ENCODE data around the gene CIT.

The CIT gene

DNA sequence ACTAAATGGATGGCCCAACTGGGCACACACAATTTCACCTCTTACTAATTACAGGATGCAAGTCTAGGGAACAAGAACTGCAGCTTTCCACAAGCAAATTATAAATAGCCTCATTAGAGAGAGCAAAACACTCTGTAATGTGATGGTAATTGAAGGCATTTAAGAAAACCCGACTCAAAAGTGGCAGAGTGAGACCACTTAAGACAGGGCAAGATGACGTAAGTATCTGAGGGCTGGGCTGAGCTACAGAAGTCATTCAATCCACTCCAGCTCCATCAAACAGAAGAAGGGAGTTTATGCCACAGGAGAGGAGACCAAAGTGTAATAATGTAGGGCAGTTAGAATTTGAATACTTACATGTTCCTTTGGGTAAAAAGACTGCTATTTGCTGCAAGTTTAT lies 118.9 kb downstream of the CIT start:
- no peak for TF ChIP-seq SIN3A (IDR thresholded peaks at IDR 0.05; ENCODE audit: borderline replicate concordance, insufficient read depth, low read length)
- TF ChIP-seq FOXP2 (optimal IDR thresholded peaks at IDR 0.05; ENCODE audit: borderline replicate concordance, extremely low read depth, extremely low read length, insufficient read depth): no peak
- no peak for TF ChIP-seq TAF1 (IDR thresholded peaks at IDR 0.05; ENCODE audit: borderline replicate concordance, insufficient read depth, low read length)
- no peak for TF ChIP-seq POLR2AphosphoS5 (IDR thresholded peaks at IDR 0.05; ENCODE audit: low read depth, low read length)
- no peak for TF ChIP-seq REST (IDR thresholded peaks at IDR 0.05; ENCODE audit: insufficient read depth in 1 of 2, low read depth in 2 of 2, low read length in 2 of 2)

DNA sequence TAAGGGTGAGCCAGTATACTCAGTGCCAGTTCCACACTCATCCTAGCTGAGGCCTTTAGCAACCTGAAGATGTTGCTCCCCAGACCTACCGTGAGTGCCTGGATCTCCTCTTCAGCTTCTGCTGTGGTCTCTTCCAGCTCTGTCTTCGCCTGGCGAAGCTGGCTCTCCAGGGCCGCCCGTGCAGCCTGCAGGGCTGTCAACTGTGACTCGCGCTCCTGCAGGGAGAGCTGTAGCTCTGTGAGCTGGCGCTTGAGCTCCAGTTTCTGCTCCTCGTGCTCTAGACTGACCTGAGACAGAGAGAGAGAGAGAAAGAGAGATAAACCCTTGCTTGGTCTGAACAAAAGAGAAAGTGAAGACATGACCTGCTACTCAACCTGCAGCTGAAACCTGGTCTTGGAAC lies 125.2 kb downstream of the CIT start:
- TF ChIP-seq TAF1 (IDR thresholded peaks at IDR 0.05; ENCODE audit: borderline replicate concordance, insufficient read depth, low read length): no peak
- TF ChIP-seq POLR2AphosphoS5 (IDR thresholded peaks at IDR 0.05; ENCODE audit: low read depth, low read length): no peak
- TF ChIP-seq REST (IDR thresholded peaks at IDR 0.05; ENCODE audit: insufficient read depth in 1 of 2, low read depth in 2 of 2, low read length in 2 of 2): no peak
- TF ChIP-seq SIN3A (IDR thresholded peaks at IDR 0.05; ENCODE audit: borderline replicate concordance, insufficient read depth, low read length): no peak
- no peak for TF ChIP-seq FOXP2 (optimal IDR thresholded peaks at IDR 0.05; ENCODE audit: borderline replicate concordance, extremely low read depth, extremely low read length, insufficient read depth)

- TF ChIP-seq REST (IDR thresholded peaks at IDR 0.05; ENCODE audit: insufficient read depth in 1 of 2, low read depth in 2 of 2, low read length in 2 of 2) (no peak), TAF1 (IDR thresholded peaks at IDR 0.05; ENCODE audit: borderline replicate concordance, insufficient read depth, low read length) (no peak), SIN3A (IDR thresholded peaks at IDR 0.05; ENCODE audit: borderline replicate concordance, insufficient read depth, low read length) (no peak), FOXP2 (optimal IDR thresholded peaks at IDR 0.05; ENCODE audit: borderline replicate concordance, extremely low read depth, extremely low read length, insufficient read depth) (no peak), POLR2AphosphoS5 (IDR thresholded peaks at IDR 0.05; ENCODE audit: low read depth, low read length) (no peak)
Observed at GRCh38 chr12:119749666-119750065, 127.5 kb downstream of the CIT start.

DNA sequence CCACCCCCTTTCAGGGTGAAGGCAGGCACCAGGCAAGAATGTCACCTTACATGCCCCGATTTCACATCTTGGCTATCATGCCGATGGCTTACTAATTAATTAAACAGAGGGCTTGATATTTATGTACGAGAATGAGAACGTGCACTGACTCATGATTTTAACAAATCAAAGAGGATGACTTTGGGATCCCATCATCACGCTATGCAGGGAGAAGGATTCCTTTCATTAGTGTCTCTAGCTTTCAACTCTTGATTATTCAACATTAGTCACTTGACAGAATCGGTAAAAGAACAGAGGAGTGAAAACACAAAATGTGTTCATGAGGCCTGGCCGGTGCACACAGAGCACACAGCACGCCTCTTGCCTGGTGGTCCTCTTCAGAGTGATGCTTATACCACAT lies 128.6 kb downstream of the CIT start:
- TF ChIP-seq SIN3A (IDR thresholded peaks at IDR 0.05; ENCODE audit: borderline replicate concordance, insufficient read depth, low read length) (no peak), REST (IDR thresholded peaks at IDR 0.05; ENCODE audit: insufficient read depth in 1 of 2, low read depth in 2 of 2, low read length in 2 of 2) (no peak), POLR2AphosphoS5 (IDR thresholded peaks at IDR 0.05; ENCODE audit: low read depth, low read length) (no peak), FOXP2 (optimal IDR thresholded peaks at IDR 0.05; ENCODE audit: borderline replicate concordance, extremely low read depth, extremely low read length, insufficient read depth) (no peak), TAF1 (IDR thresholded peaks at IDR 0.05; ENCODE audit: borderline replicate concordance, insufficient read depth, low read length) (no peak)

GRCh38 chr12:119746169-119746568 lies 131.0 kb downstream of the CIT start:
- TF ChIP-seq TAF1 (IDR thresholded peaks at IDR 0.05; ENCODE audit: borderline replicate concordance, insufficient read depth, low read length) (no peak), FOXP2 (optimal IDR thresholded peaks at IDR 0.05; ENCODE audit: borderline replicate concordance, extremely low read depth, extremely low read length, insufficient read depth) (no peak)
